GM19397 (cell line): Measurements from ENCODE around the gene PLCL2.

ENCODE experiments used
- ATAC-seq: cut with Tn5 transposase; IDR thresholded peaks from one replicate; pipeline ENCODE4 v1.9.1; 2021; ENCODE audit warnings: mild to moderate bottlenecking, moderate library complexity; ENCODE audit not compliant: unreplicated experiment

Gene PLCL2

DNA sequence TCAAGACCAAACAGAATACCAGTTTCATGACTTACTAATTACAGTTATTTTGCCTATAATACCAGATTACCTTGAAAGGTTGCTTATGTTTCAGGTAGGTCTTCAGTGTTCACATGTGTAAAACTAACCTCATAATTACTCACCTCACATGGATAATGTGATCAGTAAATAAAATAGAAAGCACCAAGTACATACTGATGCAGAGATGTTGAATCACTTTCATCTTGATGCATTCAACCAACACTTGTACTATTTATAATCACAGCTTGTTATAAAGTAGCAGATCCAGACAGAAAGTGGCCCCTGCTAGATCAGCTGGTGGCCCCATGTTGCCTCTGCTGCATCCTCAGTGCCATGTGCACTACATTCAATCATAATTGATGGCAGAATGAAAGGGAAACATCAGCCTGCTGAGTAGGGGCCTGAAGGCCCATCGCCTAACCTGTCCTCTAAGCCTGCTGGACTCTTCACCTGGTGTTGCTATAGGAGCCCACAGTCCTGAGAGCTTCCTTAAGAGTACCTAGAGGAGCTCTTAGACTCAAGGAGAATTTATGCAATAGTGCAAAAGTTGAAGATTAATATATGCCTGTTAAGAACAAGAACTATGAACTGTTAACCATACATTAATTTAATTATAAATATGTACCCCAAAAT is 154.3 kb downstream of the PLCL2 start:
- ATAC-seq: no peak

DNA sequence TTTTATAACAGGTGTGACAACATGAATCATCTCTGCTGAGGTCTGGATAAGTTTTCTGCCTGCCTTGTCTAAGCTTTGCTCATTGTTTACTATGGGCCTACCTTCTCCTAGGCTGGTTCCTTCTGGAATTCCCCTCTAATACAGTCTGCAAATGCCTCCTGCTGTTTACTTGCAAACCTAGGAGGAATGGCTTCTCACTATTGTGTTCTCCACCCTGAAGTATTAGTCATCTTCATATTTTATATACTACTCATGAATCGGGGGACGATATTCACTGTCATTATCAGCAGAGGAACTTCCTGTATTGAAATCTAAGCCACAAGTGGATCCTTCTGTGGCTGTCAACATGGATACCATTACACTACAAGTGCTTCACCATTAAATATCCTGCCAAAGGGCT is 154.8 kb downstream of the PLCL2 start:
- ATAC-seq: no peak

DNA sequence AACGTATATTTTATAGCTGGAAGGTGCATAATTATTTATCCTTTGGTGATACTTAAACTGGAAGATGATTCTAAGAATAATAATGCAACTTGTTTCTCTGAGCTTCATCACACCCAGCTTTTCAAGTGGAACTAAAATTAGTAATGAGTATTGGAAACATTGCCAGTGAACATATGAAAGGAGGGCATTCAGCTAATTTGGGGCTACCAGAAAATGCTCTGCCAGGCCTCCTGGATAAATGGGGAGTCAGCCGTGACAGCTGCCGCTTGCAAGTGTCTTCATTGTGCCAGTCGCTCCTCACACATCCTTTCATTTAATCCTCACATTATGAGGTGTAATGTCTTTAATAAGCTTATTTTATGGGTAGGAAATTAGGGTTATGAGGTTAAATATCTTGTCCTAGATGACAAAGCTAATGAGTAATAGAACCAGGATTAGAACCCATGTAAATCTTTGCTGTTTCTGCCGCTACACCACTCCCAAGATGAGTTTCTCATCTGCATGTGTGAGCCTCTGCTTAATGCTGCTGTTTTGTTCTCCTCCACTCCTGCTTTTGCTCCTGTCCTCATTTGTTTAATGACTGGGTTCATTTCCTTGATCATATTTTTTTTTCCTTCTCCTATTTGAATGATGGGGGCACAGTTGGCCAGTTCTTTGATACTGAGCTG is 155.7 kb downstream of the PLCL2 start:
- no peak for ATAC-seq

DNA sequence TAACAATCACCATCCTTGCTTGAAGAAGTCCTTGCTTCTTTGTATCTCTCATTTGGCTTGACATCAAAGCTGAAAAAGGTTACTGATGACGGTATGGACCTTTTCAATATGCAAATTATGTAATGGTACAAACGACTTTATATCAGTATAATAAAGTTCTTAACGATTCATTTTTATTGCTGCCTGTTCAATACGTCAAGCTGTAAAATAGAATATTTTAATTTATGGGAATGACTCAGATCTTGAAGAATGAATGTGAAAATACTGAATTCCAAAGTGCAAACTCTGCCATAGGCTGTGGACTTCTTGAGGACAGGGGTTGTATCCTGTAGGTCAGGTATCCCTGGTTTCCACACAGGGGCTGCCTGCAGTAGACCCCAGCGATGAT is 156.2 kb downstream of the PLCL2 start:
- ATAC-seq: no peak

DNA sequence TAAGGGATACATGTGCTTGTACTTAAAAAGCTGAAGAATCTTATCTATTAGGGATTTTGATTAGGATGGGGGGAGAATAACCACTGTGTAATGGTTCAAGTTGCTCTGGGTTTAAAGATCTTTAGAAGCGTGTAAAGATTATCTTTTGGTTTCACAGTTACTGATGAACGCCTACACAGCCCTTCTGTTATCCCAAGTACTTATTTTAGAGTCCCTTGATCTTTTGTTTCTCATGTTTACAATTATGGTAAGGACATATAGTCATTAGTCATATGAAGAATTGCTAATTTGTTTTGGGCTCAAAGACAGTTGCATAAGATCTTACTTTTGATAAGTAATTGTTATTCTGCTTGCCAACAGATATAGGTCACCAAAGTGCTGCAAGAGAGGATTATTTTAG is 160.1 kb downstream of the PLCL2 start:
- ATAC-seq: peak; percentile 66

DNA sequence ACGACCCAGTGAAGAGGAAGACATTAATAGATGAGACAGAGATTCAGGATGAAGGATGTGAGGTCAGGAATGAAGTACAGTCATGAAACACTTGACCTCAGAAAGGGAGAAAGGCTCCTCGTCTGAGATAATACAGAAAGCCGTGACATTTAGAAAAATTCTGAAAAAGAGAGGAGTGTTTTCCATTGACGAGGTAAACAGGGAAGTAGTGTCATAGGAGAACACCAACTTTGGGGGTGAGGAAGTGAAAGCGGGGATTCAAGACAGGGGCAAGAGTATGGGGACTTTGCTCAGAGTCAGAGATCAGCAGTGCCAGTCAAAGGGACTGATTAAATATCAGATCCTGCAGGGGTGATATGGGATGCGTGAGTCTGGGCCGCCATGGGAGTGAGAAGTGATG is 160.9 kb downstream of the PLCL2 start:
- no peak for ATAC-seq

DNA sequence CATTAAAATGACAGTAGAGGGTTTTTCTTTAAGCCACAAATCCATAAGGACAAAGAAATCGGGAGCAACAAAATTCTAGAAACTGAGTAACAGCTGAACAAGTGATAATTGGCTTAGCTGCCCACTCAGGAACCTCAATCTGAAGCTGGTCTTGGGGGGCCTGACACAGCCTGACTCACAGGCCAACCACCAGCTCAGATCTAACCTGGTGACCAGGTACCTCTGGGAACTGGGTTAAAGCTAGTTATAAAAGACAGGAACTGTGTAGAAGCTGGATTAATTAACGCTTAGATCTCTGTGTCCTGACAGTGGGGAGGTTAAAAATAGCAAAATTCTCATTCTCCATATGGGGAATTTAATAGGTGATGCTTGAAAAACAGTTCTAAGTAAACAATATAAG is 161.9 kb downstream of the PLCL2 start:
- ATAC-seq: no peak

DNA sequence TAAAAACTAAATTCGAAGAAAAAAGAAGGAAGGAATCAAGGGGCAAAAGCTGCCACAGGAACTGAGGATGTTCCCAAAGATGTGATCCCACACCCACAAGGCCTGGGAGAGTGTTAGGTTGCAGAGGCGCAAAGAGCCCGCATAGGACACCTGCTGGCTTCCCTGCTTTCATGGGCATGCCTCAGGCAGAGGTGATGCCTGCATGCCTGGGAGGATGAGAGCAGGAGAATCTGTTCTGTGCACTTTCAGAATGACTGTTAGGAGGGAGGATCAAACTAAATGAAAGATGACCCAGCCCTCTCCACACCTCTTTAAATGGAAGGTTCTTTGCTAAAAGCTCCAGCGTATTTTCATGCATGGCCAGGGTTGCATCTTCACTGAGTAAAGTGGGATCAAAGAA is 162.4 kb downstream of the PLCL2 start:
- no peak for ATAC-seq

DNA sequence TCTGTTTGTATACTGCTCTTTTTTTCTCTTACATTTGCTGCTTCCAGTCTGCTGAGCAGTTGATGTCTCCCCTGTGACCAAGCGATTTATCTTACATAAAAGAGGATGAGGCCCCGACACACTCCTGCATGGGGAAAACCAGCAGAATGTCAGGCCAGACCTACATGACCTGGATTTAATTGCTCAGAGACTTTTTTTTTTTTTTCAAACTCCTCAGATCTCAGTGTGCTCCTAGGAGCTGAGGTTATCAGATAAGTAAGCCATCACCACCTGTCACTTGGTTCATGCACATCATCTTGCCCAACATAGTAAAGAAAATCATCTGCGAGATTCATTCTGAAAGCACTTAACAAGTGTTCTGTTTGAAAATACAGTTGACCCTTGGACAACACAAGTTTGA is 163.1 kb downstream of the PLCL2 start:
- no peak for ATAC-seq

DNA sequence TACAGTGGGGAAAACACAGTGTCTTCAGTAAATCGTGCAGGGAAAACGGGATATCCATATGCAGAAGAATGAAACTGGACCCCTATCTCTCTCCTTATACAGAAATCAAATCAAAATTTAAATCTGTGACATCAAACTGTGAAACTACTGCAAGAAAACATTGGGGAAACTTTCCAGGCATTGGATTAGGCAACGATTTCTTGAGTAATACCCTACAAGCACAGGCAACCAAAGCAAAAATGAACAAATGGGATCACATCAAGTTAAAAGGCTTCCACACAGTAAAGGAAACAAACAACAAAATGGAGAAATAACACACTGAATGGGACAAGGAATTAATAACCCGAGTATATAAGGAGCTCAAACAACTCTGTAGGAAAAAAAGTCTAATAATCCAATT is 165.3 kb downstream of the PLCL2 start:
- no peak for ATAC-seq

DNA sequence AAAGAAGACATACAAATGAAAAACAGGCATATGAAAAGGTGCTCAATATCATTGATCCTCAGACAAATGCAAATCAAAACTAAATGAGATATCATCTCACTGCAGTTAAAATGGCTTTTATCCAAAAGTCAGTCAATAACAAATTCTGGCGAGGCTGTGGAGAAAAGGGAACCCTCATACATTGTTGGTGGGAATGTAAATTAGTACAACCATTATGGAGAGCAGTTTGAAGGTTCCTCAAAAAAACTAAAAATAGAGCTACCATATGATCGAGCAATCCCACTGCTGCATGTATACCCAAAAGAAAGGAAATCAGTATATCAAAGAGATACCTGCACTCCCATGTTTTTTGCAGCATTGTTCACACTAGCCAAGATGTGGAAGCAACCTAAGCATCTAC is 165.8 kb downstream of the PLCL2 start:
- no peak for ATAC-seq

DNA sequence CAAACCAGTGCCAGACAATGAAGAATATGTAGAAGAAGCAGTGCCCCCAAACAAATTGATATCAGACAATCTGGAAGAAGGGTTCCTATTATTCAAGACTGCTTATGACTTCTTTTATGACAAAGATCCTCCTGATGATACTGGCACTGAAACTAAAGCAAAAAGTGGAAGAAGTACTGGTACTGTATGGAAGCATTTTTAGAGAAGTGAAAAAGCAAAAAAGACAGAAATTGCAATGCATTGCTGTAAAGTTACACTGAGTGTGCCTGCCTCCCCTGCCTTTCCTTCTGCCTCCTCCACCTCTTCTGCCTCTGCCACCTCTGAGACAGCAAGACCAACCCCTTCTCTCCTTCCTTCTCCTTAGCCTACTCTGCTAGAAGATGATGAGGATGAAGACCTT is 167.6 kb downstream of the PLCL2 start:
- no peak for ATAC-seq

DNA sequence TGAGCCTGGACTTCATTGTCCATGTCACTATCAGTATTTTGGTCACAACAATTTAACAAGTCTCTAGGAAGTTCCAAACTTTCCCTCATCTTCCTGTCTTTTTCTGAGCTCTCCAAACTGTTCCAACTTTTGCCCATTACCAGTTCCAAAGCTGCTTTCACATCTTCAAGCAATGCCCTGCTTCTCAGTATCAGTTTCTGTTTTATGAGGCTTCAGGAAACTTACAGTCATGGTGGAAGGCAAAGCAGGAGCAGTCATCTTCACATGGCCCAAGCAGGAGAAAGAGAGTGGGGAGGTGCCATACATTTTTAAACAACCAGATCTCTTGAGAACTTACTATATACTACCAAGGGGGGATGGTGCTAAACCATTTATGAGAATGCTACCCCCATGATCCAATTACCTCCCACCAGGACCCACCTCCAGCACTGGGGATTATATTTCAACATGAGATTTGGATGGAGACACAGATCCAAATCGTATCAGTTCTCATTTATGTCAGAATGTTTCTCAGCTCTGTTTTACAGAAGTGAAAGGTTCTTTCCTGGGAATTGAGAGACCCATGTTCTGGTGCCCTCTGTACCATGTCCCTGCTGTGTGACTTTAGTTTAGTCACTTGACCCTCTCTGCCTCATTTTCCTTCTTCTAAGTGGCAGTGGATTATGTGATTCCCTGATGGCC is 169.7 kb downstream of the PLCL2 start:
- no peak for ATAC-seq

DNA sequence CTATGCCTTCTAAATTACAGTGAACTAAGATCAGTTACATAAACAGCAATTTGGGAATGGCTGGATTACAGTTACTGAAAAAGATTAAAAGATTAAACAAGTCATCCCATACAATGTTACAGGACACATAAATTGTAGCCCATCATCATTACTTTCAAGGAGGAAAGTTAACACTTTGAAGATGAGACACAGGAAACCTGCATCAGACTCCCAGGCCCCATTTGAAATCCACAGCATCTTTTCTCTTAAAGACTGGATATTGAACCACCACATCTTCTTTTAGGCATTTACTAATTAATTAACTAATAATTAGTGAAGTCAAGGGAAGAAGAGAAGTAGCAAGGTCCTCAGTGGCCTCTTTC is 170.2 kb downstream of the PLCL2 start:
- no peak for ATAC-seq

DNA sequence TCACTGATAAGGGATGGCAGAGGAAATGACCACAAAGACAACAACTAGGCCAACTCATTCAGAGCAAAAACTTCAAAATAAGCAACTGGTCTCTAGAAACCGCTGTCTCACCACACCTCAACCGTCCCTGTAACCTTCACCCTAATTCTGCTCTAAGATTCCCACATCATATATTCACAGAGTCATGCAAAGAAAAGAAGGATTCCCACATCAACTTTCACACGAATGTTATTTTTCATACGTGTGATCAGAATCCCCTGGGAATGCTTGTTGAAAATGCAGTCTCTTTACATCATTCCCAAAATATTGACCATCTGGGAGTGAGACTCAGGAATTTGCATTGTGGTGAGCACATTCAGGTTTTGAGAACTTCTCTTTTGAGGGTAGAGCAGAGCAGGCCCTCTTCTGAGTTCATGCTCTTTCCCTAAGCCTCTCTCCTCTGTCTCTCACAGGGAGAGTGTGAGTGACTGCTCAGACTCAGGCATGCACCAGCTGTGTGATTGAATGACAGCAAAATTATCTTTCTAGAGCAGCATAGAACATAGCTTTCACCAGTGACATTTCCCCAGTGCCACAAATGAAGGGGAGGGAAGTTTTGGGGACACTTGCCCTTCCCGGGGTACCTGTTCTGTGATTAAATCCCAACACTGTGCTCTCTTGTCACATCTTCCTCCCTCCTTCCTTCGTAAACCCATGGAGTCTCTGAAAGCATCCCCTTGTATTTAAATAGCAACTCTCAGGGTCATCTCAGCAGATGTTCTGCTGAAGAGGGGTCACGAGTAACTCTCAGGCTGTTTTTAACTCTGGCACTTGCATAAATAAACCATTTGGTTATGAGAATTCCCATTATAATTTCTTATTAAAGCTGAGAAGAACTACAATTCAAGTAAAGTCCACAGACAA is 170.9 kb downstream of the PLCL2 start:
- ATAC-seq: no peak

DNA sequence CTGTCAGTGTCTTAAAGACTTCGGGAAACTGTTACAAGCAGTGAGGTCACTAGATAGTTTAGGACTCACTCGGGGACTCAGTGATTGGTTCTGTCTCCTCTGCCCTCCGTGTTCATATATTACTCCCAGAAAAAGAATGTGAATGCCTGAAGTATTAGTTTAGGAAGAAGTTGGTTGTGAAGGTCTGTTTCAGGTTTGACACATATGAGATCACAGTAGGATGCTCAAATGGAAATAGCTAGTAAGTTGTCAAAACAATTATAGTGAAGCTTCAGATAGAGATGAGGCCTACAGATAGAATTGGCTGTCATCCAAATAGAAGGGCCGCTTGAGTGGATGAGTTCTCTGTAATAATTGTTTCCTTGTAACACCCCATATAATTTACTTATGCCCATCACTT is 172.6 kb downstream of the PLCL2 start:
- no peak for ATAC-seq

DNA sequence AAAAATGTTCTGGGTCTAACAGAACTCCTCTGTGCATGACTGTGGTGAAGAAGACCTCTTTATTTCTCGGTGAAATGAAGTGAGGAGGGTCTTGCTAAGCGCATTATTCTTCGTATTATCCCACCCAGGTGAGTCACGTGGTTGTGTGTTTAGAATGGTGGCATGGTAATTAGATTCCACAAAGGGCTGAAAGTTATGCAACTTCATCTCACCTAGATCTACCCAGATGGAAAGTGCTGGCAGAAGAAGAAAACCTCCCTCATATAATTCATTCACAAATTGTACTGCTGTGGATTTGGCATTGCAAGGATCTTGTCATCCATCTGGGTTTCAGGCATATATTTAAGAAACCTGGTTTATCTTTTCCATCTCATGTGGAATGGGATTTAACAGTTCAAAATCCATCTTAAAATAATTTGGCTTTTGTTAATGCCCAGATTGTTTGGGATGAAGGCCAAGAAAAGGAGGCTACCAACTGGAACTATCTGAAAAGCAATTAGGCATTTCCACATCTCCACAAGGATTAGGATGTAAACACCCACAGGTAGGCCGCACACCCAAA is 175.3 kb downstream of the PLCL2 start:
- no peak for ATAC-seq

DNA sequence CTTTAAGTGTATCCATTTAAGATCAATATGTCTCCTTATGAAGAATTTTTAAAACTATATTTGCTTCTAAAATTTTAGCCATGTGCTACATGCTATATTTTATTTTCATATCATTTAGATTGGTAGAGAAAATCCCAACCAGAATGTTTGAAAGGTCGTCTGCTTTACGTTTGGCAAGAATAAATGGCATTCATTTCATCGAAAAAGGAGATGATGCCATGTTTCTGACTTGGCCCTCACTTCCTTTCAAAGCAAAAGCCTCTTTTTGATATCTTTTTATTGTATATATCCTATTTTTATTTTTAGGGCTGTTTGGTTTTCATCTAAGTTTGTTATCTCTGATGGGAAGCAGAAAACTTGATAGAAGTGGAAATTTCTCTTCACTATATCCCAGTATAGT is 176.2 kb downstream of the PLCL2 start:
- ATAC-seq: no peak

DNA sequence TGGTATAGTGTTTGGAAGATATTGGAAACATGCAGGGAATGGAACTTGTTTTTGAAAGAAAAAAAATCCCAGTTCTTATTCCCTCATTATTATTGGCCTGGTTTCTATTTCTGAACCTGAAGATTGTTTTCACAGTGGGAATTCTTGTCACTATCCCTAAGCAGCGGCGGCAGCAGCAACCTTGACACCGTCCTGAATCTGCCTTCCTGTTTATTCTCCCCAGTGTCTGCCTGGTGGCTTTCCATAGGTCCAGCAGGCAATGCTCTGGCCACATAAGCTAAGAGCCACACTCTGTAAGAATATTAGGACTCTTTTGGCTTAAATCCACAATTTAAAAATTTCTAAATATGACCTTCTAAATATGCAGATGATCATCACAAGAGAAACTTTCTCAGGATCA is 178.0 kb downstream of the PLCL2 start:
- ATAC-seq: no peak

DNA sequence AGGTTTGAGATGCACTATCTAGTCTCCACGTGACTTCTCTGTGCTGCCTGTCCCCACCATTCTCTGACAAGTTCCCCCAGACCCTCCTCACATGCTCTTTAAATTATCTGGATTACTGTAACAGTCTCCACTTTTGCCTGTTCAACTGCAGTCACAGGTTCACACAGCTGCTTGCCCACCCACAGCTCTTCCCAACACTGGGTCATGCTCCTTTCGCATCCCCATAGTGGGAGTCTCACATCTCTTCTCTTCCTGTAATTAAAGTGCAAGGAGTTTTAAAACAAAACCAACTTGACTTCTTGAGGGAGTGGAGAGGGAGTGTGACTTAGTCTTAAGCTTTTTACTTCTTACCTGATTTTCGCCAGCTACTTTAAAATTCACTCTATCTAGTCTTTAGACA is 178.8 kb downstream of the PLCL2 start:
- ATAC-seq: no peak

DNA sequence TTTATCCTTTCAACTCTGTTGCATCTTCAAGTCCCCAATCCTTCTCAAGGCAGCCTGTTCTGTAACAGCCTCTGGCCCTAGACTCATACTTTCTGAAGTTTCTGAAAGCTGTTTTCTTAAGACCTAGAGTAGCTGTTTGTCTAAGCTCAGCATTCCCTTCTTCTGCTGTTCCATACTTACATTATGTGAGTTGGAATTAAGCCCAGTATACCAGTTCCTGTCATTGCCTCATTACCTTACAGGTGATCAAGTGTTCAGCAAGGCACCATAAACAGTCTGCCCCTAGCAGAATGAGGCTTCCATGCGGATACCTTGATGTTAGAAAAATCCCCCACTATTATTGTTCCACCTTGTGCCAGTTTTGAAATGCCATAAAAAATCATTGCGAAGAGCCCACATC is 180.6 kb downstream of the PLCL2 start:
- no peak for ATAC-seq
